GM18507 (cell line): ENCODE results near the gene HOMER2.
"Not testable (repeated sequence)": the region's sequence is repeated elsewhere in the genome, so short reads cannot be mapped to it uniquely, and the experiment has no call there.

Source experiments
- DNase-seq: peaks from one replicate; pipeline ENCODE4 v3.0.0; 2011; ENCODE audit warnings: low read depth; ENCODE audit not compliant: insufficient read length; ENCODE audit errors: extremely low spot score
- FAIRE-seq: peaks from 2 replicates; lab custom pipeline; 2011; peaks lifted over from hg19 to GRCh38; lab: Jason Lieb, UNC

HOMER2 gene

DNA sequence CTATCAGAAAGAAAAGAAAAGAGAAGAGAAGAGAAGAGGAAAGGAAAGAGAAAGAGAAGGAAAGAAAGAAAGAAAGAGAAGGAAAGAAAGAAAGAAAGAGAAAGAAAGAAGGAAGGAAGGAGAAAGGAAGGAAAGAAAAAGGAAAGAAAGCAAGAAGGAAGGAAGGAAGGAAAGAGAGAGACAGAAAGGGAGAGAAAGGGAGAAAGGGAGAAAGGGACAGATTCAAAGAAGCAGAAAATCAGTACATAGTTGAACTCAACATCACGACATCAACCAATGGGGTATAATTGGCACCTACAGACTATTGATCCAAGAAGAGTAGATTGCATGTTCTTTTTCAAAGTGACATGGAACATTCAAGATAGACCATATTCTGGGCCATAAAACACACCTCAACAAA lies 45.2 kb downstream of the HOMER2 start:
- no peak for FAIRE-seq
- DNase-seq: no peak

DNA sequence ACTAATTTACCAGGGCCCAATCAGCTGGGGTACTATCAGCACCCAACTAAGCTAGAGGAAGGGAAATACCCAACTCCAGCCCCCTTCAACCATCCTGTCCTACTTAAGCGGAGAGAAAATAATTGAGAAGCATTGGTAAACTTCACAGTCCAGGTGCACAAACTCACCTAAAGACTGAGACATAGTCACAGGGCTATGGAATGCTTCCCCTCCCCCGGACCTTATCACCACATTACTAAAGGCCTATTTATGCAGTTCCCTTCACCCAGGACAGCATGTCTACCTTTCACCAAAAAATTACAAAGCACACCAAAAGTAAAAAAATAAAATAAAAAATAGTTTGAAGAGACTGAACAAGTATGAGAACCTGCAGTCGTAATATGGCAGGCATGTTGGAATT lies 47.9 kb downstream of the HOMER2 start:
- FAIRE-seq: no peak
- DNase-seq: no peak

GRCh38 chr15:82903511-82903910 lies 49.0 kb downstream of the HOMER2 start:
- FAIRE-seq (no peak), DNase-seq (no peak)

GRCh38 chr15:82901114-82901805 lies 51.3 kb downstream of the HOMER2 start:
- no peak for FAIRE-seq
- no peak for DNase-seq

DNA sequence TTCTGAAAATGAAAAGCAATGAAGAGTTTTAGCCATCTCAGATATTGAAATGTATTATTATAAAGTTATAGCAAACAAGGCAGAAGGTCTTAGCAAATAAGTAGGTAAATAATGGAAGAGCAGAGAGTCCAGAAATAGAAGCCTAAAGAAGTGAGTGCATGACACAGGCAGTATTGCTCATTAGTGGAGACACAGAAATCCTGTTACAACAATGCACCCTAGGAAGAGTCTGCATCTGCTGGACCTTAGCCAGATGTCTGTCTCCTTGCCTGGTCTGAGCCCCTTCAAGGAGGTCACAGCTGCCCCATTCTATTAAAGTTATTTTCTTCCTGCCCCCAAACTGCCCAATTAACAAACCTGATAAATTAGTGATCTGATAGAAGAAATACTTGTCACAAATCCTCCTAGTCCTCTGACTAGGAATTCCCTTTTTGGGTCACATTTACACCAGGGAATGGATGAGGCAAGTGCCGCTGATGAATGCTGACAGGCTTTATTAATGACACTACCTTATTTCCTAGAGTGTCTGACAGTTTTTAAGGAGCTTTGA lies 51.9 kb downstream of the HOMER2 start:
- DNase-seq: no peak
- no peak for FAIRE-seq

DNA sequence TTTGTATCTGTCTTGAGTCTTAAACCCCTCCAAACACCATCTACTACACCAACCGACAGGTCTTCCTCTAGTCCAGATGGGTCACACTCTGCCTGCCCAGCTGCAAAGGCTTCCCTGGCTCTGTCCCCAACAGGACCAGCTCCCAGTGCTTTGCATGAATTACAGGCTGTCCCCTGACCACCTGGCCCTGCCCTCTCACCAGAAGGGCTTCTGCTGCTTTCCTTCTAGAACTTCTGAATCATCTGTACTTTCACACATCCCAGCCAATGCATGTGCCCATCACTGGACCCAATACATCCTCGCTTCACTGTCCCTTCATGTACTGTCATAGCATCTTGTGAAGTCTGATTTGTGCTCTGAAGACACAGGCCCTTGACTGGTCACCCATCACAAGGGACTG lies 53.6 kb downstream of the HOMER2 start:
- no peak for FAIRE-seq

GRCh38 chr15:82895983-82896382 lies 56.5 kb downstream of the HOMER2 start:
- no peak for FAIRE-seq
- DNase-seq: no peak

More for the DNA sequence above, 53.6 kb downstream of the HOMER2 start:
- no peak for DNase-seq

GRCh38 chr15:82894971-82895520 lies 57.5 kb downstream of the HOMER2 start:
- DNase-seq (no peak), FAIRE-seq (no peak)

GRCh38 chr15:82893473-82893872 lies 59.0 kb downstream of the HOMER2 start:
- DNase-seq, FAIRE-seq: not testable (repeated sequence)

GRCh38 chr15:82892573-82892972 lies 59.9 kb downstream of the HOMER2 start:
- no peak for DNase-seq
- FAIRE-seq: no peak

GRCh38 chr15:82890995-82891390 lies 61.5 kb downstream of the HOMER2 start:
- FAIRE-seq: no peak
- no peak for DNase-seq

- DNase-seq: no peak
- no peak for FAIRE-seq
These were observed 62.1 kb downstream of the HOMER2 start for GRCh38 chr15:82890338-82890994.

GRCh38 chr15:82882273-82882928 lies 70.1 kb downstream of the HOMER2 start:
- DNase-seq: no peak
- no peak for FAIRE-seq

GRCh38 chr15:82881747-82882146 lies 70.8 kb downstream of the HOMER2 start:
- no peak for DNase-seq
- FAIRE-seq: no peak

DNA sequence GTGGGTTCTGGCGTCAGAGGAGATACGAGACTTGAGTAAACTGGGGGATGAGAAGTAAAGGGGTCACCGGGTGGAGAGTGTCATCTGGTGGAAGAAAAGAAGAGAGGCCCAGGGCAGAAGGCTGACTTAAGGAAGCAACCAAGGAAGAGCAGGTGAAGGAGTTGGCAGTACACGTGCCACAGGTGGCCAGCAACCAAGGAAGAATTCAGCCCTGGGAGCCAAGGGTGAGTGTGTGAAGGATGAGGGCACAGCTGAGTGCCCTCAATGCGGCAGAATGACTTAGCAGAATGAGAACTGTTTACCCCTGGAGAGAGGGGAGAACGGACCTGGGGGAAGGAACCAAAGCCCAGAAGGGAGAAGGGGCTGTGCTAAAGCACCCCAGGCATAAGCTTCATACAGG lies 71.8 kb downstream of the HOMER2 start:
- FAIRE-seq: no peak
- no peak for DNase-seq

GRCh38 chr15:82878325-82878724 lies 74.2 kb downstream of the HOMER2 start:
- DNase-seq (no peak), FAIRE-seq (no peak)

- DNase-seq (no peak), FAIRE-seq (no peak)
These were observed 74.7 kb downstream of the HOMER2 start for GRCh38 chr15:82877825-82878224.

DNA sequence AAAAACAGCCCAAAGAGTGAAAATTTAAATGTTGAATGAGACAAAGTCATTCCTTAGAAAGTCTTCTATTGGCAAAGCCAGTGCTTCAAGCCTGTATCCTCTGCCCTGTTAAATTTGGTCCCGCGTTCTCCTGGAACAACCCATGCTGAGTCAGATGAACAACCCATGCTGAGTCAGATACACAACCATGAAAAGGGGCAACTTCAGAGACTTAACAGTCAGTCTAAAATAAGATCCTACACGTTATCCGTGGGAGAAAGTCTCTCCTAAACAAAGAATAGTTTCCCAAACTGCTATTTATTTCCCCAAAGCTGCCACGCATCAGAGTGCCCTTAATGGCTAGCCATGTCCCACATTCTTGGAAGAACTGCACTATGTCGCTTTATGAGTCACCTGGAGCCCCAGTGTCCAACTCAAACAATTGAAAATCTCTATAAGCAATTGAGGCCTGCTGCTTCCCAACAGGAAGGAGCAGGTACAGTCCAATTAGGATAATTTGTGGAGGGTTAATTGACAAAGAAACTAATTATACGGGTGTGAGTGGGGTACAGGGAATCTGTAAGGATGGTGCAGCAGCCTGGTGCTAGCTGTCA lies 77.0 kb downstream of the HOMER2 start:
- FAIRE-seq: no peak

GRCh38 chr15:82874961-82875360 lies 77.6 kb downstream of the HOMER2 start:
- DNase-seq (no peak), FAIRE-seq (no peak)

More for the DNA sequence above, 77.0 kb downstream of the HOMER2 start:
- DNase-seq: no peak

GRCh38 chr15:82874267-82874666 lies 78.3 kb downstream of the HOMER2 start:
- FAIRE-seq (no peak), DNase-seq (no peak)
